GOT3 (cell line): ENCODE data around the gene DPP10.

Experiments
- DNase-seq: peaks from one replicate; lab custom pipeline; 2025; ENCODE audit warnings: mixed read lengths; lab: John Stamatoyannopoulos, UW

DPP10 gene

DNA sequence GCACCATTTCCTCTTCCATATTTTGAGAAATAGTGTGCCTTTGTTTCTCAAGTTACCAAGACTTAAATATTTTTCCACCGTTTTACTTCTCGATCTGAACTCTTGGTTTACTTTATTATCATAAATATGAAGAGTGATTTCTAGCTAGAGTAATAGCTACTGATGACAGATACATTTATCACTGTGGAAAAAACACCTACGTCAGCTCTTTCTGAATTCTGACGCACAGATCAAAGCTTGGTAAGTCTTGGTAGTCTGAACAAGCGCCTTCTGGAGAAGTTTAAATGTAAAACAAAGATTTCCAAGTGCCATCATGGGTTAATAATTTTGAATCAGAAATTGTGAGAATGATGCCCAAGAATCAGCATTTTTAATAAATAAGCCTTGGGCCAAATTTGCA, 367.7 kb downstream of the DPP10 start:
- no peak for DNase-seq

DNA sequence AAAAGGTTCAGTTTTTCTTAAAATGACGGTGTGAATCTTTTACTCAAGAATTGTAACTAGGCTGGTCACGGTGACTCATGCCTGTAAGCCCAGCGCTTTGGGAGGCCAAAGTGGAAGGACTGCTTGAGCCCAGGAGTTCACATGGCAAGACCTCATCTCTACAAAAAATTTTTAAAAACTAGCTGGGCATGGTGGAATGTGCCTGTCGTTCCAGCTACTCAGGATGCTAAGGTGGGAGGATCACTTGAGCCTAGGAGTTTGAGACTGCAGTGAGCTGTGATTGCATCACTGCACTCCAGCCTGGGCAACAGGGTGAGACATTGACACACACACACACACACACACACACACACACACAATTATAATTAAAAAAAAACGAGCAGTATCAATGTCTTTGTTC, 369.8 kb downstream of the DPP10 start:
- DNase-seq: no peak

DNA sequence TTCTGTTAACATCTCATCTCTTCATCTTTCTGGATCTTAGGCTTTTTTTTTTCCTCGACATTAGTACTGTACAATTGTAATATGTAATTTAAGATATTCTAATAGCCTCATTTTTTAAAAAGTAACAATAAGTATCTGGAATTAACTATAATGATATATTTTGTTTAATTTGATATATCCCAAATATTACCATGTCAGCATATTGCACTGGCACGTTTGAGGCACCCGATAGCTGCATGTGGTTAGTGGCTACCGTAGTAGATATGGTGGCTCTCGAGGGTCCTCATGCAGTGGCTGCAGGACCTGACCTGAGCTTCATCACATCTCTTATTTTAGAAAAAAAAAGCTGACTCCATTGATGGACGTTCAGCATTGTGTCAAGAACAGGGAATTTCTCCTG, 371.9 kb downstream of the DPP10 start:
- no peak for DNase-seq

DNA sequence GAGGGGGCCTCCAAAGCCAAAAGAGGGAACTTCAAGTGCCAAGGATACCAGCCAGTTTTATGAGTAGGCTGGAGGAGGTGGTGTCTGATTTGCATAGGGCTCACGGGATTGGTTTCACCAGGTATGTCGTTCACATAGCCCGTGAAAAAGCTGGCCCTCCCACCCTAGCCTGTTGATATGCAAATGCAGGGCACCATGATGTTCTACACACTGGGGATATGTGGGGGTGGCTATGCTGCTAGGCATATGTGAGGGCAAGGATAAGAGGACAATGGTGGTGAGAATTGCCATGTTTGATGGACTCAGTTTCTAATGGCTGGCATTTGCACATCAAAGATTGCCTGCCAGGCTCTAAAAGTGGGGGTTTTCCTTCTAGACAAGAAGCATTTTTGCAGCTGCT, 378.6 kb downstream of the DPP10 start:
- no peak for DNase-seq

DNA sequence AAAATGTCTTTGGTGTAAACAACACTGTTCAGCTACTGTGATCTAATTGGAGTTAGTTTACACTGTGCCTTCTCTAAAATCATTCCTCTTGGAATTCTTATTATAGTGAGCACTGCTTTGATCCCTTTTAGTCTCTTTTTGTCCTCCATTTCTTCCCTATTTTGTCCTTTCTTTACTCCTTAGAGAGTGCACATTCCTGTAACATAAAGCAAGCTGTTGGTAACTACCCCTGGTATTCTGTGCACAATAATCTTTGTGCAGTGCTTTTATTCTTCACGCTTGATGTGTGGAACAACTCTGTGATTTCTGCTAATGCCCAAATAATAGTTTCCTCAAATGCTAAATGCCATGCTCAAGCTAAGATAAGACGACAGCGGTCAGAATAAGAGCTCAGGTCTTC, 401.5 kb downstream of the DPP10 start:
- DNase-seq: no peak

DNA sequence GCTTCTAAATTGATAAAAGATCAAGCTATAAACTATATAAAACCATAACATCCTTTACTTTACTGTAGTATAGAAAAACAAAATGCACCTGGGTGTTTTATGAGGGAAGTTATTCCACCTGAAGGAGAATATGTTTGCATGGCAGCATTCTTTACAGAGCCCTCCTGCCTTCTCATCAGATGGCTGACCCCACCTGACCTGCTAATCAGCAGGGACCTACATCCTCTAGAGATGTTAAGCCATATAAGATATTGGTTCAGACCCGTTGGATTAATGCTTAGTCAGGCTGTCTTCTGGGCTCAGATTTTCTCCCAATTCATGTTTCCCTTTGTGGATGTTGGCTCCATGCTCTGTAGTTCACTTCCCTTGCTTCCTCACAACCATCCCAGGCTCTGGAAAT, 414.8 kb downstream of the DPP10 start:
- no peak for DNase-seq

DNA sequence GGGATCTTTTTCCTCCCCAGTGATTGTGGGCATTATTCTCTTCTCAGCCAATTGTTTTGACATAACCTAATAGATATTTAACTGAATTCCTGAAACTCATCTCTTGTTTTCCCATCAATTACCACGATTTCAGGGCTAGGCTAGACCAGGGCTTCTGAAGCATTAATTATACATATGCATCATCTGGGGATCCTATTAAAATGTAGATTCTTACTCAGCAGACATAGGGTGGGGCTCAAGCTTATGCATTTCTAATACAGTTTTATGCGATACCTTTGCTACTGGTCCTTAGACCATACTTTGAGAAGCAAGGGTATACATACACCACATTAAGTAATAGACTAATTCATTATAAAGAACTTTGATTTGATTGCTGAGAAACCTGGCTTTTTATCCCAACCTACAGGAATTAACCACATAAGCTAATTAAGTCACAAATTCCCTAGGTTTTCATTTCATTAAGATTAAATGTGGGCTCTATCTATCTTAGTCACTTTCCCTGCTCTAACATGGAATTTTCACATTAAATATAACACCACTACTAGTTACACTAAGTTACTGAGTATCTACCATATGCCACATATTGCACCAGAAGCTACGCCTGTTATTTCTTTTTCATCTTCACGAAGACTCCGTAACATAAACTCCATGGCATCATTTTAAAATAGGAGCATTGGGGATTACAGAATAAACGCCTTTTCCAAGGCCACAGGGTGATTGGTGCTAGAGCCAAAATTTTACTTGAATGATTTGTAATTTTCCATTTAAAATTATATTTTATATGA, 417.5 kb downstream of the DPP10 start:
- no peak for DNase-seq

DNA sequence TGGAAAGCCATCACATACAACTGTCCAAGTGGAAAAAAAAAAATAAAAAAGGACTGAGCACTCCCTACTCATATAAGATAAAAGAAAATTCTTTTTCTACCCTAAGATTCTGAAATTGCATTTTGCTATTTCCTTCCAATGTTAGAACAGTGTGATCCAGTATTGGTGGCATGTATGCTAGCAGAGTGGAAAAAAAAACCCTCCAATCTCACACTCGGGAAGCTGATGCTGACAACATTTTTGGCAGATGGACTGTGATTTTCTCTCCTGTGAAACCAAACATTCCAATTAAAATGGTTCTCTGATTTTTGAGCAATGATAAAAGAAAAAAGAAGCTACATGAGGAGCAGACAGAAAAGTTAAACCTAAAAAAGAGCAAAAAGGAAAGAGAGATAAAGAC, 419.8 kb downstream of the DPP10 start:
- DNase-seq: no peak

DNA sequence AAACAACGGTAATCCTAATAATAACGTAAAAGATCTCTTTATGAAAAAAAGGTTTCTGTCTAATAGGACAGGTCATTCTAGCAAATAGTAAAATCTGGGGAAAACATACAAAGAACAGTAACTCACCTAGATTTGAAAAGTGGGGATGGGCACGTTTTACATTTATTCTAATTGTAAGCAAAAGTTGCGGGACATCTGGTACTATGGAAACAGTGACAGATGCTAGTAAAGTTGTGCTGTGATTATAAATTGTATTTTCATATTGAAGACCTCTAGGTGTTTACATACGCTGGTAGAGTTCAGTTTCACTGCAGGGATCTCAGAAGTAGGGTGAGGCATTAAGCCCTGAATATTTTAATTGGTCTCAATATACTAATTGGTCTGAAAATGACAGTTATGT, 422.5 kb downstream of the DPP10 start:
- no peak for DNase-seq

DNA sequence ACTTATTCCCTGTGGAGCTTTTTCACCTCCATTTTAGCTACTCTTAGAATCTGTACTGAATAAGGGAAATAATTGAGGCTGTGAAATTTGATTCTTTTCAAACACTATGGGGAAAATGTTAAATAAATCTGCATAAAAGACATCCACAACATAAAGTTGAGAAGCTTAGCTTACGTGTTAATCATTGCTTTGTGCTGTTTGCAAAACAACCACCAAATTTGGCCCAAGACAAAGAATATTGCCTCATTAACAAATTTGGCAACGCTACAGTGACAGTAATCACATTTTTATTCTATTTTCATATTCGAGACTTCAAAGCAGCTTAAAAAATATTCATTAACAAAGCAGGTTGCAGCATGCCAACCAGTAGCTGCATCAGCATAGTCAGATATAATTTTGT, 437.6 kb downstream of the DPP10 start:
- DNase-seq: no peak

DNA sequence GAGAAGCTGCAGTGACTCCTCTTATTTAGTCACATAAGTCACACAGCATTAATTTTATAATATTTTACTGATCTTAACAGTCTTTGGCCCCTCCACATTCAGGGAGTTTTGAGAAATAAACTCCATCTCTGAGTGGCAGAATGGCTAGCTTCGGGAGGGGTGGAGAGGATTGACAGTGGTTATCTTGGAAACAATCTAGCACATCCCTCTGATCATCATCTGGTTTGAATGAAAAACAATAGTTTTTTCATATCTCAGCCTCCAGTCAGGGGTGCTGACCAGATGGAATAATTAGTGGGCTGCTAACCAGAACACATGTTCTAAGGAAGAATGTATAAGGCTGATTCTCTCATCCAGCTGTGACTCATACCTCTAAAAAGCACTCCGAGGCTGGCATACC, 477.5 kb downstream of the DPP10 start:
- DNase-seq: no peak

DNA sequence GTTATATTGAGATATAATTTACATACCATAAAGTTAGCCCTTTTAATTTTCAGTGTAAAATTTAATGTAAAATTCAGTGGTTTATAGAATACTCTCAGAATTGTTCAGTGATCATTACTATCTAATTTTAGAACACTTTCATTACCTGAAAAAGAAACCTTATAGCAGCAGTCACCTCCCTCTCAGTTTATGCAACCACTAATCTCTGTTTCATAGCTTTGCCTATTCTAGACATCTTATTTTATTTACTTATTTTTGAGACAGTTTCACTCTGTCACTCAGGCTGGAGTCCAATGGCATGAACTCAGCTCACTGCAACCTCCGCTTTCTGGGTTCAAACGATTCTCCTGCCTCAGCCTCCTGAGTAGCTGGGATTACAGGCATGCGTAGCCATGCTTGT, 479.6 kb downstream of the DPP10 start:
- no peak for DNase-seq

DNA sequence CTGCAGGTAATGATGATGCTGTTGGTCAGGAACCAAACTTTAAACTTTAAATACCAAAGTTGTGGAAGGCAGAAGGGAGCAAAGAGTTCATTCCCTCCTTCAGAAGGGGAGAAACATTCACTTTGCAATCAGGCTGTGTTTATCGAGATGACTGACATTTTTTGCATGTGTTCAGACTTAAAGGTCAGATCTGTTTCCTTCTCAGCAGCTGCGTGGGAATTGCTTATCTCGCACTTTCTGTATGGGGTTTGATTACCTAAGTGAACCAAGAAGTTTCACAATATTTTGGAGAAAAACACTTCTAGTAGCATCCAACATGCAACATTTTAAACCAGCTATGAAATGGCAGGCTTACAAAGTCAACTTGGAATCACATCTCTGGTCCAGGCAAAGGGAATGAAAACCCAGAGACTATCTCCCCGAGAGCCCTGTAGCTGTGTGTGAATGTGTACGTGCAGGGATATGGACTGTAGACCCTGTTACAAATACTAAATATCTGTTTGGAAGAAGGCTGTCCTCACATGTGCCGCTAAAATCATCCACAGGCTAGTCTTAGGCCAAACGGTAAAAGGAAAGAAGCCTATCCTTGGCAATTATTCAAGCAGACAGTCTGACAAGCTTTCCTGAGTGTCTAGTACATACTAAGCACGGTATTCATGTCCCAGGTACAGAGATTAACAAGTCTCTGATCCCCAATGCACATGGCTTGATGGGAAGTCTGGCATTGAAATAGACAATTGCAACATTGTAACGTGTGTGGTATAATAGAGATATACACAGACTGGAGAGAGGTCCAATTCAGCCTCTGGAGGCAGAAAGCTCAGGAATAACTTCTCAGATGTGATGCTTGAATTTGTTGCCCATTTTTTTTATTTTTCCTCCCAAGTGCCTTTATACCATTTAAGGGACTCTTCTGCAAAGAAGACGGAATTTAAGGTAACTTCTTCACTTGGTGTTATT, 483.1 kb downstream of the DPP10 start:
- DNase-seq: no peak

DNA sequence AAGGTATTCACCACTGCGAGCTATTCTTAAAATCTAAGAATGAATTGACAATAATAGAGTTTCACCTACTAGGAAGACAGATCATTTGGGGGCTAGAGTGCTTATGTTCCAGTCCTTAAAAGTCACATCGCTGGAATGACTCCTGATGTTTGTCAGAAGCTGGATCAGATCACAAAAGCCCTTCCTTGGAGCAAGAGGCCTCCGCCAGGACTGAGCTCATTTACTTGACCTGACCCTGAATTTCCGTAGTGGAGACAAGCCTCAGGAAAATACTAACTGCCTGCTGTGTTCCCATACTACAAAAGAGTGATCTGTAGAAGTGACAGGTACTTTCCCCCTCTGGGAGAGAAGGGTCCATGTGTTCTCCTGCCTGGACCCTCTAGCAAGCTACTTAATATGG, 483.9 kb downstream of the DPP10 start:
- no peak for DNase-seq

DNA sequence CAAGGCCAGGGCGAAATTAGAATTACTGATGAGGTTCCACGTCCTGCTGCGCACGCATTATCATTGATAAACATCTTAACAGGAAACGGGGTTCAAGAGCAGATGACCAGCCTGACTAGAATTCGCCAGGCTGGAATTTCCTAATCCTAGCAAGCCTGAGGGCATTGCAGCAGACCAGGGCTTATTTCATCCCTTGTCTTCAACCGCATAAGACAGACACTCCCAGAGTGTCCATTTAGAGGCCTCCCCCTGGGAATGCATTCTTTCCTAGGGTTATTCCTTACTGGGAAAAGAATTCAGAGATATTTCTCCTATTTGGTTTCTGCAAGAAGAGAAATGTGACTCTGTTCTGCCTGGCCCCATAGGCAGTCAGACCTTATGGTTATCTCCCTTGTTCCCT, 486.8 kb downstream of the DPP10 start:
- no peak for DNase-seq

DNA sequence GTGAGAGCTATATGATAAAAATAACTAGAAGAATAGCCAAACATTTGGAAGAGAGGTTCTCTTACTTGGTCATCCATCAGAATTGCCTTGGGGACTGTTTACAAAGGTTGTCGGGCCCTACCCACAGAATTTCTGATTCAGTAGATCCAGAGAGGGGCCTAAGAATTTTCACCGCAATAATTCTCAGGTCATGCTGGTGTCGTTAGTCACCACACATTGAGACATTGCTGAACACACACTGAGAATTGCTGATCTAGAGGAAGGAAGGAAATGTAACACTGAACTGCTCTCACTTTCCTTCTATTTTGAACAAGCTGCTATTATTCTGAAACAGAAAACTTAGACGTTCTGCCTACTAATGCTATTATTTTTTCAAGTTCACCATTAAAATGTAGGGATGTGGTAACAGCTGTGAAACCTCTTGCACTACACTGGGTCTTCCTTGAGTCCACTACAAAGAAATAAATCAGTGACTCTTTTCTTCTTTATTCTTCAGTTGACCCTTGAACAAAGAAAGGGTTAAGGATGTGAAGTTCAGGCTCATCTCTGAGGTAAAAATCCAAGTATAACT, 491.3 kb downstream of the DPP10 start:
- no peak for DNase-seq

DNA sequence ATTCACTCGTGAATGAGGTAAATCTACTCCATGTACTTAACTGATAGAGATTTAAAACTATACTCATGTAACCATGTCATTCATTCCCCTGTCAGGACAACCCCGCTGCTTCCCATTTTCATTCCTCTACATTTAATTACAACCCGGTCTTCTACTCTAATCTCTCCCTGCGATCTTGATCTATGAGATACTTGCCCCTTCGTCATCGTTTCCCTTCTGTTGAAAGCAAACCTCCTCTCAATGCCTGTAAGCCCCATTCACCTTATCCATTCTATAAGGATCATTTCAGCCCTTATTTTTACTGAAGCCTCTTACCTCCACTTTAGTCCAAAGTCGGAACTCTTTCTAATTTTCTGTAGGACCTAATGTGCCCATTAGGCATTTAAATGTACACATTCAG, 492.6 kb downstream of the DPP10 start:
- DNase-seq: no peak

DNA sequence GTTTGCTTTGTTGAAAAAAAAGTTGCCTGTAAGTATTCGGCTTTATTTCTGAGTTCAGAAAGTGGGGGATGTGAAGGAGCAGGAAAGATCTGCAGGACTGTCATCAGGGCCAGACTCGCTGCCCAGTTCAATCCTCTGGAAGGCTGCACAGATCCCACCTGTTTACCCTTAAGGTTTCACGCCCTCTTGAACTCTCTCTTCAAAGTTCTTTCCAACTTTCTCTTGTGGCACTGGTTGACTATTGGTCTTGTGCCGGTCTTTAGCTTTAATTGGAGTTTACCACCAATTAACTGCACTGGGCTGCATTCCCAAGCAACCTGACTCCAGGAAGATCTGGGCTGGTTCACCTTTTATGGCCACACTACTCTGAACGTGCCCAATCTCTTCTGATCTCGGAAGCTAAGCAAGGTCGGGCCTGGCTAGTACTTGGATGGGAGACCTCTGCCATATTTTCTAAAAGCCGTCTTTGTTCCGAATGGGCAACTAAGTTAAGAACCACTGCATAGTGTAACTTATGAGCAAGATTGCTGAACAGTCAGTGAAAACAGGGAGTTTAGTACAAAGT, 495.0 kb downstream of the DPP10 start:
- DNase-seq: no peak

DNA sequence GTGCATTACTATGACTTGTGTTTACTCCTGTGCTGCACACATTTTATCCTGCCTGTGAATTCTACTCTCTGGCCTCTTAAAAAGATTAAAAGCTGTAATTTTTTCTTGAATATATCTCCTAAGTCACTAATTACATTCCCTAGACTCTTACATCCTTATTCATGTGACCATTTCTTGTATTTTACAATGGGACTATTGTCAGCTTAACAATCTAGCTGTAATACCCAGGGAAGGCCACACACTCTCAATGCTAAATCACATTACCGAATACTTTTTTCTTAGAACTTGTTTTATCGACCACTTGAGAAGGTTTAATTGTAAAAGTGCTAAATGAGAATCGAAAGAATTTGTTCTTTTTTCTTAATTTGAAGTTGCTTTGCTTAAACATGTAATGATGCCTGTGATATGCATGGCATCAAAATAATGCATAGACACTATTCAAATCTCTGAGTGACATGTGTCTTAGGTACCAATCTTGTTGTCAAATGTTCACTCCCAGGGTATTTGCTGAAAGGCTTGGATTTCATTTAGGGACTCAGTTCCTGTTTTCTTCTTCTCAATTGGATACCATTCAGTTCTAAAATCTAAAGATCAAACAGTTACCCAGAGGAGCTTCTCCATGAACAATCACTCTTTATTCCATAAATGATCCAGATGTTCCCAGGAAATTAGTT, 498.5 kb downstream of the DPP10 start:
- no peak for DNase-seq

DNA sequence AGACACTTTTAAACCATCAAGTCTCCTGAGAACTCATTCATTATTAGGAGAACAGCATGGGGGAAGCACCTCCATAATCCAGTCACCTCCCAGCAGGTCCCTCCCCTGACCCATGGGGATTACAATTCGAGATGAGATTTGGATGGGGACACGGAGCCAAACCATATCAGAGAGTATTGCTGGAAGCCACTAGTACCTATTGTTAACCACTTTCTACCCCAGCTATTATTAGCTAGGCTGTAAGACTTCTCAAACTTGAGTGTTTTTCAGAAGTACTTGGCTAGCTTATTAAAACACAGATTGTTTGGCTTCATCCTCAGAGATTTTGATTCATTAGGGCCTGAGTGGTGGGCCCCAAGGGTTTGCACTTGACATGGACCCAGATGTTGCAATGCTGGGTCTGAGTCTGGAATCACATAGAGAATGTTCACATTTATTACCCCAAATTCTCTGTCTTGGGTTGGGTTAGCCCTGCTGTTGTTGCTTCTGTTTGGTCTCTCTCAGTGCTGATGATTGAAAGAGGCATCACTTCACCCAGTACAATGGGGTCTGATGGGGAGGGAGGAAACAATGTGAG, 506.9 kb downstream of the DPP10 start:
- DNase-seq: no peak

DNA sequence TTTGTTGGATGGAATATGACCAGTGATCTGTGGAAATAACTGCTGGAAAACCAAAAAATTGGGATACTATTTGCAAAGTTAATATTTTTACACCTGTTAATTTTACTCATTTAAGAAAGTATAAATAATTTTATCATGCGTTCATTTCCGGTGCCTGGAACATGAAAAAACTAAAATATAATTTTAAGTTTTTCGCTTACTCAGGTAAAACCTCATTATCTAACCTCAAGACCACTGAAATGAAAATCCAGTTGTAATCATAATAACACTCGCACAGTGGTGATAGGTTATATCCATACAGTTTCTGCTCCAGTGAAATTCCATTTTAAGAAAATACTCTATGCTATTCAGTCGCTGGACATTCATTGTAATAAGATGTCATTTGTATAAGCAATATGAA, 517.9 kb downstream of the DPP10 start:
- DNase-seq: no peak

DNA sequence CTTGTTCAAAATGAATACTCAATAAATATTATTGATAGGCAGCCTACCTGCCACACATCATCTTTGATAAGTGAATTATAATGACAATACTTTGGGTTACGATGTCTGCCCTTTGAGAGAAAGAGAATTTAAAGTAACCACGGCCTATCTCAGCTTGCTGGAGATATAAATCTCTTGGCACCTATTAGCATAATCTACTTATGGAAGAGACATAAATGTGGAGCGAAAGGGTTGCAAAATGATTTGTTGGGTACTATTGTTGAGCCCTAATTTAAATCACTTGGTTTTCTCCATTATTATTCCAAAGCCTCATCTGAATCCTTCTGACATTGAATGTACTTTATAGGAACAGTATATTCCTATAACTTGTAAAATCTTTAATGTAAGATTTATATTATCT, 520.1 kb downstream of the DPP10 start:
- no peak for DNase-seq
